Midbrain (tissue), 1 donor: ENCODE results near the gene RUNX1.

Experiments used
- DNase-seq: peaks from one replicate; lab custom pipeline; 2025; lab: John Stamatoyannopoulos, UW

RUNX1 gene

DNA sequence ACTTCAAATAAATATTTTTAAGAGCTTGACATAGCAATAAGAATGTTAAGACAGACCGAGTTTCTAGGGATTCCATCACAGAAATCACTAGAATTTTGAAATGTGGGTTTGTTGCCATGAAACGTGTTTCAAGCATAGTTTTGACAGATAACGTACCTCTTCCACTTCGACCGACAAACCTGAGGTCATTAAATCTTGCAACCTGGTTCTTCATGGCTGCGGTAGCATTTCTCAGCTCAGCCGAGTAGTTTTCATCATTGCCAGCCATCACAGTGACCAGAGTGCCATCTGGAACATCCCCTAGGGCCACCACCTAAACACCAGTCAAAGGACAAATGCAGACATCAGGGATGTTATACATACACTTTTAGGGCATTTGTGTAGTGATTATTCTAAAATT, 168.7 kb downstream of the RUNX1 start:
- DNase-seq, result no peak

- DNase-seq, result no peak
Measured at GRCh38 chr21:34878940-34879339, 170.2 kb downstream of the RUNX1 start.

DNA sequence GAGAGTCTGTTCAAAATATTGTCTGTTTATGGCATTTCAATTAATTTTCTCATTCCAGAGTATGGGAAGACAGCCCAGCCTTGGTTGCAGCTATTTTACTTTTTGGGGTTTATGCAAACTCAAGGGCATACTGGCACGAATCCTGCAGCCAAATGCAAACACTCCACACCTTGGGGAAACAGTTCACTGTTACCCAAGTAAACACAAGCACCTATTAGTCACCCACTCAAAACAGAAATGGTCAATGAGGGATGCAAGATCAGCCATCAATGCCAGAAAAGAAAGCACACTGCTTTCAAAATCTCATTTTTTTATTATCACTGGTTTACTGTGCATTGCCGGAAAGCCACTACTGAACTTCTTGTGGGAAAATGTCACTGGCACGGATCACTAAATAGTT, 170.6 kb downstream of the RUNX1 start:
- no peak for DNase-seq

DNA sequence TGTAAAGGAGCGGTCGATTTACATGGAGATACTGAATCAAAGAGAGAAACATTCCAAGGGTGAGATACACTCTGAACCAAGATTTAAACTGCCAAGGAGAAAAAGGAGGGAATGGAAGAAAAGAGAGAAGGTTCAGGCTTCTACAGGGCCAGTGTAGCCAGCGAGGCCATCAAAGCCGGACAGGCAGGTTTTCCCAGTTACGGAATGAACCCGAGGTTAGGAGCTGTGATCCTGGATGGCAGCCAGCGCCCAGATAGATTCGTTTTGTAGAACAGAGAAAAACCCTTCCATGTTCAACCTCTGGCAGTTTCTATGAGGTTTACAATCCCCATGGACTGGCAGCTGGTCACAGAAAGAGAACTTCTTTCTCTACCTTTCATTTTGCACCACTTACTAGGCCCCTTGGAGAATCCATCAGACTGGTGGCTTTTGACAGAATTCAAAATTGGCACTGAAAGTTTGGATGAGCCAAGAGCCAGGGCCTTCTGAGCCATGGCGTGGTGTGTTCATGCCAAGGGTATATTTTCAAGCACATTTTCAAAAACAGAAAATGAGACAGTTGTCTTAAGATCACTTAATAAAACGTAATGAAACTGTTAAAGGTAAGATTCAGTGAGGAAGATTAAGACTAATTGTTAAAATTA, 171.5 kb downstream of the RUNX1 start:
- DNase-seq, result no peak

- DNase-seq, result no peak
Measured at GRCh38 chr21:34875830-34876229, 173.3 kb downstream of the RUNX1 start.

DNA sequence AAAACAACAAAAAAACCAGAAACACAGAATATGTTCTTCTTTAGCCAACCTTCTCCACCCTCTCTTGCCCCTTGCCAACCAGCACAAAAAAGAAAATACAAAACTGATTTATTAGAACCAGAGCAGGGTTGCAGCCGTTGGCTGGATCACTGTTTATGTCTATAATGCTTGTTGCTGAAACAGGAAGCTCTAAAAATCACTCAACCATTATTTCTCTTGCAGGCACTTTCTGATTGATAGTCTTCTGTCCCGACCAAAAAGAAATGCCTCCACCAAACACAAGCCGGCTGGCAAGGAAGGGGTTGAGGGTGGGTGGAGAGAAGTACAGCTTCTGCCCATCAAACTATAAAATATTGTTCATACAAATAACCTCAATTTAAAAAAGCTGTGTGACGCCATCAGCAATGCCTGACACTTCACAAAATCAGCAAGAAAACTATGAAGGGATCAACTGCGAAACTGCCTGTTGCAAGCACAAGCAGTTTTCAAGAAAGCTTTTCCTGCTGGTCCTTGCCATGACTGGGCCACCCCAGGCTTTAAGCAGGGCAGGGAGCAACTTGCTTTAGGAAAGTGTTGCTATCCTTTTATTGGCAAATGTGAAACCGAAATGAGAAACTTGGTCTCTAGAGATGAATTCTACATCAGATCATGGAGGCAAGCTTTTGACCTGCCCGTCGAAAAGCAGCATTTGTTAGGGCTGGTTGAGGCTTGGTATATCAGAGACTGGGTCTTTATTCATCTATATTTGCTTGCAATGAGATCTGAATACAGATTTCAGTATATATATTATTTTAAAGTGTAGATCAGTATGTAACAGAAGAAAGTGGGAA, 174.2 kb downstream of the RUNX1 start:
- no peak for DNase-seq

- DNase-seq, result no peak
Measured at GRCh38 chr21:34871026-34871908, 177.8 kb downstream of the RUNX1 start.

DNA sequence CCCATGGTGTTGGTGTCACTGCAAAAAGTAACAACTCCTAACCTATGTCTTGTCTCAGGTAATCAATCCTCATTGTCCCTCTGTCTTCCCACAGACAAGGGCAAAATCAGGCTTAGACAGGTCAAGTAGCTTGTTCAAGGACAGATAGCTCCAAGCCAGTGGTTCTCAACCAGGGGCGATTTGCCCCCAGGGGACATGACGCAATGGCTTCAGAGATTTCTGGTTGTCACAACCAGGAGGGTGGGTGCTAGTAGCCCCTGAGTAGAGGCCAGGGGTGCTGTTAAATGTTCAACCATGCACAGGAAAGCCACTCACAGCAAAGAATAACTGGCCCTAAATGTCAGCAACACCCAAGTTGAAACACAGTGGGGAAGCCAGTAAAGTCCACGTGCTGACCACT, 178.9 kb downstream of the RUNX1 start:
- DNase-seq, result no peak

DNA sequence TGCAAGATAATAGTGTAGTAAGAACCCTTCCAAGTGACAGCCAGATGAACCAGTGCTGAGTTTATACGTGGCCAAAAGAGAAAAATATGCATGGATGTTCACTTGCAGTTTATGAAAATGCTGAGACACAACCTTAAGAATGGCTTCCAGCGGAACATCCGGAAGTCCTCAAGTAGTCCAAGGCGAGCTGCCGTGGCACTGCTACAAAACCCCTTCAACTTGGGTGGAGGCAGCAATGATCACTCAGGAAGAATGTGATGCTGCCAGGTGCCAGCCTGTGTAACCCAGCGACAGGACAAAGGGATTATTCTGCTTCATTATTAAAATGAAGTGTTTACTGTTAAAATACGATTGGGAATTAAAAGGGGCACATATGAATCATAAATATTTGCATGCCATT, 179.6 kb downstream of the RUNX1 start:
- no peak for DNase-seq

- no peak for DNase-seq
Measured at GRCh38 chr21:34867785-34868184, 181.3 kb downstream of the RUNX1 start.

DNA sequence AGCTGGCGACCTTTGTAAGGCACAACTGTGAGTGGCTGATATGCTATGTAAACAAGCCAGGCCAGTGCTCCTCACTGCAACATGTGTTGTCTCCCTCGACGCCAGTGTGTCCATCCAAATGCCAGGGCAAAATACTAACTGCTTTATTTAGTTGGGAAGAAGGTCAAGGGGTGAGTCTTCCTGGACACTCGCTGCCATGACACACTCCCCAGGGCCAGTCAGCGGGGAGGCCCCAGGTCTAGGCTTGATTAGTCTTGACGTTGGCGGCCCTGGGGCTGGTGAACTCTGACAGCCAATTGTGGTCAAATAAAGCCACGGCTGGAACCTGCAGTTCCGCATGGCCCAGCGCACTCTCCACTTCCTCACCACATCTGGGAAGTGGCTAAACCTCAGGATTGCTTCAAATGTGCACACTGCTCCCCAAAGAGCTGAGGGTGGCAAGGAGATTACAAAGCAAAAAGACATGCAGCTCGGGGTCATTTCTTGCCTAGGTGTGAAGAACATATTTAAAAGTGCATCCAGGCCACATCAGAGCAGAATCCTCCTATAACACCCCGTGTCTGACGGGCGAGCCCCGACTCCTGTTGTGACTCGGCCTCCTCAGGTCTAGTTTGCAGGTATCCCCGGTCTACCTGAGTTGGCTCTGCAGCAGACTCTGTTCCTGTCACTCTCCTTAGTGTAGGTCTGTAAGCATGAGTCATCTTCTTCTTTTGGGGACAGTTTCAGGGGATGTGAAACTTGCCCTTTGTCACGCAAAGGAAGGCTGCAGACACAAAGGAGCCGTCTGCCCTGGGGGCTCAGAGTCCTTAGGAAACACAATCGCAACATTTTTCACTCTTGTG, 183.5 kb downstream of the RUNX1 start:
- no peak for DNase-seq

DNA sequence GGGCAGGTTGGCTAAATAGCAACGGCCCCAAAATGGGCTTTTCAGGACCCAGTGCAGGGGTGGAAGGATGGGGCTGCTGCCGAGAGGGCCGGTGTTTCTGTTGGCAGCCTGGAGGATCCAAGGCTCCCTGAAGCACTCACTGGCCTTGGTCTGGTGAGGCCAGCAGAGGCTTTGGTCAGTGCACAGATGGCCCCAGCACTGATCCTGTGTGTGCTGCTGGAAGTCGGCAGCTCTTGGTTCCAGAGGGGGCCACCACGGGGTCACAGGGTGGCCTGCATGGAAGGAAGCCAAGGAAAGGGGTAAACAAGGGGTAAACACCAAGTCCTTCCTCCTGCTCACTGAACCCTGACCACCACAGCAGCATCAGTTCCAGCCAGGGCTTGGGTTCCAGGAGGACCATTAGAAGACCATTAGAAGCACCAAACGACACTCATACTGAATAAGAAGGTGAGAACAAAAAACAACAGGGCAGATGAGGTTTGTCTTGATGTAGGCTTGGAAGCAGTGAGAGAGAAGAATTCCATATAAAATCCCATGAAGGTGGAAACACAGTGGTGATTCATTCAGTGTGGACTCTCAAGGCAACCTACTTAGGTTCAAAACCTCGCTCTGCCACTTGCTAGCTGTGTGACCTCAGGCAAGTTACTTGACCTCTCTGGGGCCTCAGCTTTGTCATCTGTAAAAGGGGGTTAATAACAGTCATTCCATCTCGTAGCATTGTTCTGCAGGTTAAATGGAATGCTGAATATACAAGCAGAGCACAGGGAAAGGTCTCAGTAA, 184.5 kb downstream of the RUNX1 start:
- DNase-seq, result no peak

GRCh38 chr21:34862951-34863350, 186.2 kb downstream of the RUNX1 start:
- no peak for DNase-seq

GRCh38 chr21:34861258-34861657, 187.8 kb downstream of the RUNX1 start:
- no peak for DNase-seq

DNA sequence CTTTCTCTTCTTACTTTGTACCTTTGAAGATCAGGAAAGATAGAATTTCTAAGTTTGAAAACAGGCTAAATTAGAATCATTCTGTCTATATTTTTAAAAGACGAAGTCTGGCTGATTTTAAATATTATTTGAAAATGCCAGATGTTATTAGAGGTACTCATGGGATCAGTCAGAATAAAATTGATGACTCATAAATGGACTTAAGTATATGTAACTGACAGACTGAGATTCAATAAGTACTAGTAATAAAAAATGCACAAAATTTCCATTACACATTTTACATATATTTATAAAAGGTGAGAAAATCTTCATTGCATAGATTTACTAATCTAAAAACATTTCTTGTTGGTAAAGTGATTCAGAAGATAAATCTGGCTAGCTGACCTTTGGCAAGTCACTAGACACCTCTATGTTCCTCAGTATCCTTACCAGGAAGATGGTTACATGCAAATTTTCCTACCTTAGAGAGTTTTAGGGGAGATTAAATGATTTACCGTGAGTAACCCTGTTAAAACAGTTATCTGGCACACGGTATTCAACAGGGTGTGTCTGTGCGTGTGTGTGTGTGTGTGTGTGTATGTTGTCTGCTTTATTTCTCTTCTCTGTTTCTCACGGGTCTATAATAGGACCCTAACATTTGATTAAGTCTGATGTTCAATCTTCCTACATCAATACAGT, 189.0 kb downstream of the RUNX1 start:
- no peak for DNase-seq

DNA sequence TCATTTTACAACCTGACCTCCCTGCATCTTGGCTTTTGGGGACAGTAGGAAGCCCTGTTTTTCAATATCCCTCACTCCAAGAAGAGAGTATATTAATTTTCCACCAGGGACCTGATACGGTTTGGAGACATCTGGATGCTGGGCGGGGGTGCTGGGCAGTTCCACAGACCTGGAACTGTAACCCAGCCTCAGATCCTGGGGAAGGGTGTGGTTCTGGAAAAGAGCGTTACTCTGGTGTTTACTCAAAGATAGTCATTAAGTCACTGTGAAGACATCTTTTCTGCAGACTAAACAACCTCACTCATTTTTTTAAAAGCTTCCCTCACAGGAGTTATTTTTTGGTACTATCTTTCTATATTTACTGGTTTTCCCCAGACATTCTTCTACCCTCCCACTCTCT, 190.5 kb downstream of the RUNX1 start:
- DNase-seq, result no peak

DNA sequence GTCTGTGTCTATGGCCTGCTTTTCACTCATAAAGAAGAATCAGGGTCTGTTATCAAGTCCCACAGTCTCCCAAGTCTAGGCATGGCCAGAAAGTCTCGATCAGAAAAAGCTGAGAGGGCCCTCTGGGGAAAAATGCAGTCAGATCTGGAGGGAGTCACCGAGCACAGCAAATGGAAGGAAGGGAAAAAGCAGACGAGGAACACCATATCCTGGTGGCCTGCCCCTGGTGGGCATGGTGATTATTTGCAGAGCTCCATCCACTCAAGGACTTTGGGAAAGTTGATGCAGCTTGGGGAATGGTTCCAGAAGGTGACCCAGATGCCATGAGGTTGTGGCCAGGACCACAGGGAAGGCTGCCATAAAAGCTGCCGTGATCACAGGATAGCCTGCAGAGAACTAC, 191.2 kb downstream of the RUNX1 start:
- DNase-seq, result no peak

GRCh38 chr21:34857122-34857713, 191.9 kb downstream of the RUNX1 start:
- no peak for DNase-seq

DNA sequence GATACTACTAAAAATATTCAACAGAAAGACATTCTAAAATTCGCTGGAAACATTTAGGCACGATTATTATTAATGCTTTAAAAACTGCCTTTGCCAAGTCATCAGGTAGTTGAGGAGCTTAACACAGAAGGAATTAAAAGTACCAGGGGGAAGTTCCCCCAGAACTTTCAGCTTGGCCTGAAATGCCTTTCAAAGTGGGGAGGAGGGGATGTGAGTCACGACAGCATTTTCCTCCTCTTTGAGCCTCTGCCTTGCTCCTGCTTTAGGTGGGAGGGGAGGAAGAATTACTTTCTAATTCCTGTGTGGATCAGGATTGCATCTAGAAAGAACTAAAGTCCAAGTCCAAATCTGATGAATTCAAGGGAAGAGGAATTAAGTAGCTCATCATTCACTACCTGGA, 196.7 kb downstream of the RUNX1 start:
- DNase-seq, result no peak

DNA sequence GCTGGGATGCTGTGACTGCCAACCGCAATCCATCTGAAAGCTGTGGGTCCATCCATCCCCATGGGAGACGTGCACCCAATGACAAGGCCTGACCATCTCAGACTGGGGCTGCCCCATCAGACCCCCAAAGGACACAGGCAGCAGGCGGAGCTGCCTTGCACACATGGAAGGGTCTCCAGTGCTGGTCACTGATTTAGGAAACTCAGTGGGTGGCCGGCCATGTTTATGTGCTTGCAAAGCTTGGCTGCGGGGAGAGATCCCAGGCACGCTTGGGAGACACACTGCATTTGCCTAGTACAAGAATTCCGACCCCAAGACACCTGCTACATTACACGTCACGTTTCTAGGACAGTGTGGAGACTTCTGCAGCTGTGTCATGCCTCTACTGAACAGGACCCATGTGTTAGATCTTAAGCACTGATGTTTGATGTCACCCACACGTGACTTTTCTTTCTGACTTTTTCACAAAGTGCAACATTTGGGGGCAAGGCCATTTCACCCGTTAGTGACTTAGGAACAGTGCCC, 198.9 kb downstream of the RUNX1 start:
- no peak for DNase-seq
